GM12892 (cell line): Measurements from ENCODE around the gene POLR2B.

Source experiments
- DNase-seq: peaks from one replicate; pipeline ENCODE4 v3.0.0; 2011; ENCODE audit not compliant: insufficient read length
- FAIRE-seq: peaks from 2 replicates; lab custom pipeline; 2011; peaks lifted over from hg19 to GRCh38; lab: Jason Lieb, UNC
- POLR2A ChIP-seq: IDR thresholded peaks from 2 replicates; pipeline ENCODE4 v1.6.1; 2011; ENCODE audit warnings: low read depth, low read length, control low read depth
- POLR2AphosphoS5 ChIP-seq: IDR thresholded peaks from 2 replicates; pipeline ENCODE4 v1.6.1; 2011; ENCODE audit warnings: low read depth, low read length, control low read depth
- TAF1 ChIP-seq: IDR thresholded peaks from 2 replicates; pipeline ENCODE4 v1.6.1; 2011; ENCODE audit warnings: low read depth, mild to moderate bottlenecking, control low read depth, low read length, borderline replicate concordance

POLR2B gene

GRCh38 chr4:57077550-57078343 lies 99.1 kb downstream of the POLR2B start:
- no peak for TF ChIP-seq TAF1
- no peak for TF ChIP-seq POLR2AphosphoS5
- no peak for TF ChIP-seq POLR2A
- FAIRE-seq: no peak
- no peak for DNase-seq

GRCh38 chr4:57078685-57079521 lies 100.2 kb downstream of the POLR2B start:
- TF ChIP-seq POLR2AphosphoS5 (no peak), TAF1 (no peak), POLR2A (no peak)
- DNase-seq: no peak
- no peak for FAIRE-seq
